Right lobe of liver (tissue), 4 donors: ENCODE data around the gene PIP5K1B.

Experiments
- CTCF ChIP-seq, 4 donors: fragments of 200-600 bp in 3 of 4; fragments of 450-650 bp in 1 of 4; IDR thresholded peaks; one replicate each; pipeline versions ENCODE4 v1.5.1 to v1.8.0; 2016 to 2022; ENCODE audit warnings: antibody characterized with exemption in 4 of 4, mild to moderate bottlenecking in 2 of 4
- POLR2A ChIP-seq: fragments of 450-650 bp; IDR thresholded peaks from one replicate; pipeline ENCODE4 v1.6.1; 2017; ENCODE audit warnings: antibody characterized with exemption, mild to moderate bottlenecking
- donor health status: DM: no; HTN: no; CAD: no.
- donor health status: DM: no; HTN: no; CAD: no.
- donor health status: DM: no; HTN: yes; CAD: no.

- no peak for TF ChIP-seq POLR2A
- no peak for TF ChIP-seq CTCF (IDR thresholded peaks at IDR 0.05)
Observed at GRCh38 chr9:68861436-68861835, 156.4 kb downstream of the PIP5K1B start.
